Brain microvascular endothelial cell (primary cell): ENCODE results near the gene CD5L.

Experiments used
- DNase-seq: peaks from one replicate; pipeline ENCODE4 v3.0.0-alpha.2; 2020
- H3K27ac ChIP-seq: fragments of 250-450 bp; sonication (Bioruptor Pico); 2 replicates; pipeline ENCODE4 v1.5.1; 2020; ENCODE audit warnings: mild to moderate bottlenecking, moderate library complexity
- H3K27me3 ChIP-seq: fragments of 250-450 bp; sonication (Bioruptor Pico); replicated peaks from 2 replicates; pipeline ENCODE4 v1.5.1; 2020; ENCODE audit warnings: mild to moderate bottlenecking
- H3K36me3 ChIP-seq: fragments of 250-450 bp; sonication (Bioruptor Pico); replicated peaks from 2 replicates; pipeline ENCODE4 v1.5.1; 2020; ENCODE audit warnings: mild to moderate bottlenecking
- H3K4me3 ChIP-seq: 2 replicates; pipeline ENCODE4 v1.5.1; 2011; ENCODE audit warnings: low read depth, mild to moderate bottlenecking, control low read depth, low read length, moderate library complexity
- in situ Hi-C: cut with HindIII; loops from 2 replicates; pipeline ENCODE4 v1.10.0; 2017; ENCODE audit warnings: low sequenced_read_pairs, low pct_ligation_motif_present
- TF ChIP-seq, protein P1 (sequence below): IDR thresholded peaks from 2 replicates; pipeline ENCODE4 v1.5.1; 2011; ENCODE audit warnings: low read depth, mild to moderate bottlenecking, moderate library complexity, low read length, control low read depth, inconsistent platforms; ENCODE audit errors: missing control alignments

Gene CD5L

DNA sequence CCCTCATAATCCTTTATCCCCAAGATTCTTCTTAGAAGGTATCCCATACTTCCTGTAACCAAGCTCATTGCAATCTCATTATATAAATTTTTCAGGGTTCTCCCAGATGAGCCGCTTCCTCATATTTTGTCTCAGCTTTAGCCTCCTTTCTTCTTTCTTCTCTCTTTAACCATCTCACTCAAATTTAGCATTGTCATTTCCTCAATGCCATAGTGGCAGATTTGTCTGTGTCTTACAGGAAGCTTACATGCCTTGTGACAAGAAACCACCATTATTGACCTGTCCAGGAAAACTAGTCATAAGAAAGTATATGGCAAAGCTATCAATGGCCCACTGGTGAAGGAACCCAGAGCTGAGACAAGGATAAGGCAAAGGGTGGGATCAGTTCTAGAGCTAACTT is 58.7 kb downstream of the CD5L start:
- Histone ChIP-seq H3K36me3 (no peaks in the 10 kb centered on the region), H3K4me3 (no peak overlapping the region), H3K27ac (no peak overlapping the region), H3K27me3 (no peaks in the 10 kb centered on the region)
- no peak for DNase-seq
- in situ Hi-C loops, result no loop called here
- TF ChIP-seq, protein P1, sequence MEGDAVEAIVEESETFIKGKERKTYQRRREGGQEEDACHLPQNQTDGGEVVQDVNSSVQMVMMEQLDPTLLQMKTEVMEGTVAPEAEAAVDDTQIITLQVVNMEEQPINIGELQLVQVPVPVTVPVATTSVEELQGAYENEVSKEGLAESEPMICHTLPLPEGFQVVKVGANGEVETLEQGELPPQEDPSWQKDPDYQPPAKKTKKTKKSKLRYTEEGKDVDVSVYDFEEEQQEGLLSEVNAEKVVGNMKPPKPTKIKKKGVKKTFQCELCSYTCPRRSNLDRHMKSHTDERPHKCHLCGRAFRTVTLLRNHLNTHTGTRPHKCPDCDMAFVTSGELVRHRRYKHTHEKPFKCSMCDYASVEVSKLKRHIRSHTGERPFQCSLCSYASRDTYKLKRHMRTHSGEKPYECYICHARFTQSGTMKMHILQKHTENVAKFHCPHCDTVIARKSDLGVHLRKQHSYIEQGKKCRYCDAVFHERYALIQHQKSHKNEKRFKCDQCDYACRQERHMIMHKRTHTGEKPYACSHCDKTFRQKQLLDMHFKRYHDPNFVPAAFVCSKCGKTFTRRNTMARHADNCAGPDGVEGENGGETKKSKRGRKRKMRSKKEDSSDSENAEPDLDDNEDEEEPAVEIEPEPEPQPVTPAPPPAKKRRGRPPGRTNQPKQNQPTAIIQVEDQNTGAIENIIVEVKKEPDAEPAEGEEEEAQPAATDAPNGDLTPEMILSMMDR, result no peak

DNA sequence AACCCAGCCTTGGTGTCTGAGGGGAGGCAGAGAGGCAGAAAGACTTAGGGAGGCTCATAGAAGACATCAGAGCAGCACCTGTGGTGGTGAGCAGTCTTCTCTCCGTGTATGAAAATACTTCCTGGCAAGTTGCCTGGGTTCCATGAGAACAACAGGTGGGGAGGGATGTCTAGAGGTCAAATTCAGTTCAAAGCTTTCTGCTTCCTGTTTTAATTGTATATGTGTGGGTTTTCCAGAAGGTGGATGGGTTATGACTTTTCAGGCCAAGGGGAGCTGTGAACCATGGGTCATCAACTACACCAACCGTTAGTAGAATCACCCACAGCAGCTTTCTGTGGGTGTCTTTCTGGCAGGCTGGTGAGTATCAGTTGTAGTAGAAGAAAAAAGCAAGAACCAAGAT is 60.6 kb downstream of the CD5L start:
- no peak for DNase-seq
- H3K4me3 ChIP-seq, result no peak overlapping the region
- H3K36me3 ChIP-seq, result no peaks in the 10 kb centered on the region
- TF ChIP-seq, protein P1, result no peak
- in situ Hi-C loops, result no loop called here
- no peaks in the 10 kb centered on the region for H3K27me3 ChIP-seq
- H3K27ac ChIP-seq, result no peak overlapping the region
